ENCODE measurements around the gene OCSTAMP.

Gene OCSTAMP, protein sequence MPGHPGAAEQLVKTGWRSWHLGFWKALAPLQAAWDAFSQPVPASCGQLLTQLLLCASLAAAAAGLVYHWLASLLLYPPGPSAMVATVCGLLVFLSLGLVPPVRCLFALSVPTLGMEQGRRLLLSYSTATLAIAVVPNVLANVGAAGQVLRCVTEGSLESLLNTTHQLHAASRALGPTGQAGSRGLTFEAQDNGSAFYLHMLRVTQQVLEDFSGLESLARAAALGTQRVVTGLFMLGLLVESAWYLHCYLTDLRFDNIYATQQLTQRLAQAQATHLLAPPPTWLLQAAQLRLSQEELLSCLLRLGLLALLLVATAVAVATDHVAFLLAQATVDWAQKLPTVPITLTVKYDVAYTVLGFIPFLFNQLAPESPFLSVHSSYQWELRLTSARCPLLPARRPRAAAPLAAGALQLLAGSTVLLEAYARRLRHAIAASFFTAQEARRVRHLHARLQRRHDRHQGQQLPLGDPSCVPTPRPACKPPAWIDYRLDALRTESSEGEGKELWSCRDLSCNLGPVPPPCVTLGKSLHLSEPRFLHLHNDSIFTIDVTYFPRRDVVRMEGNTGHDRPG

DNA sequence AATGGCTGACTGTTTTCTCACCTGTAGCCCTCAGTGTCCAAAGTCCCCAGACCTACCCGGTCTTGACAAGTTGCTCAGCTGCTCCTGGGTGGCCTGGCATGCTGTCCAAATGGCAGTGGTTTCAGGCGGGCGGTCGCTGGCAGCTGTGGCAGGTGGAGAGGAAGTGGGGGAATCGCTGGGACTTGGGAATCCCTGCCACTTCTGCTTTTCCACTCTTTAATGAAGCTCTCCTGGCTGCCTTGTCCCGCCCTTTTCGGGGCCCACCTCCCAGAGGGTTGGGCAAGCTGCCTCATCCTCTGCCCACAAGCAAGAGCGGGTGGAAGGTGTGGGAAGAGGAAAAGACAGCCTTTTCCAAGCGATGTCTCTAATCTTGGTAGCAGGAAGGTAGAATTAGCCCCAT, at the start of gene OCSTAMP:
Gene OCSTAMP, minus strand, starts transcription at position 194 of the 400 bp plus-strand sequence. Its CDS starts 94 bp downstream, at position 100.
- no peak for DNase-seq

GRCh38 chr20:46599227-46599987, 49.0 kb upstream of the OCSTAMP start:
- no peak for DNase-seq

DNA sequence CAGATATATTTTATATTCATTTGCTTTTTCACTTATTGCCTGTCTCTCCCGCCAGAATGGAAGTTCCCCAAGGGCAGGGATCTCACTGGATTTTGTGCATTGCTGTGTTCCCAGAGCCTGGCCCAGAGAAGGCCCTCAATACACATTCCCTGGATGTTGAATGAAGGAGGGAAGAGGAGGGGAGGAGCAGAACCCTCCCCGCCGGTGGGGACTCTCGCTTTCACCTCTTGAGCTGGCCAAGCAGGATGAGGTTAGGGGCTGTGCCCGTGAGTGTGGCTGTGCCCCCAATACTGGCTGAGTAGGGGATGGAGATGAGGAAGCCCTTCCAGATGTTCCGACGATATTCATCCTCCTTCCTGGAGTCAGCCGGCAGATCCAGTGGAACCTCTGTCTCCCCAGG, 45.5 kb upstream of the OCSTAMP start:
- no peak for DNase-seq

- DNase-seq = no peak
Observed at GRCh38 chr20:46594725-46595124, 44.3 kb upstream of the OCSTAMP start.

DNA sequence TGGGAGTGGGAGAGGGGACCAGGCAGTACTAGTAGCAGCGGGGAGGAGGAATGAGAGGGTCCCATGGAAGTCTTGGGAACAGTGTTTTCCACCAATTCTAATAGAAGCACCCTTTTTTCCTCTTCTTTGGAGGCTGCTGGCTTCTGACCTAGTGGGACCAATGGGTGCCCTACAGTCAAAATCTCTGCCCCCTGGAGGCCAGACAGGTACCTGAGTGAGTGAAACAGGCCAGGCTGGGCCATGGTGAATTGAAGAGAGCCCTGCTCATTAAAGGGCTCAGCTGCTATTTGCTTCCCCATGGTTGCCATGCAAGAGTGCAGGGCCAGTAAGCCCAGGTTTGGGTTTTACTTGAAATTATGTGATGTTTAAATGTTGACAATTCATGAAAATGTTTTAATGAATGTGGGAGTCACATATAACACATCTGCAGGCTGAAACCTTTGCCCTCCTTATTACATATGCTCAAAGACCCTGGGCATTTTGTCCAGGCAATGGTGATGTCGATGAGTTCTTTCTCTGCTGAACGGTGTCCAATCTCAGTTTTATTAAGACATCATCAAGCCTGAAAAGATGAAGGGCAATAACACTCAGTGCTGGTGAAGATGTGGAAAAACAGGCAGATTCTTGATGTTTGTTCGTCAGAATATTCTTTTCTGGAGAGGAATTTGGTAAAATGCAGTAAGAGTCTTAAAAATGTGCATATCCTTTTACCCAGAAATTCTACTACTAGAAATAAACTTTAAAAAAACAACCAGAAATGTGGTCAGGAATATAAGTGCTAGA, 42.3 kb upstream of the OCSTAMP start:
- DNase-seq = no peak

GRCh38 chr20:46590443-46590842, 40.0 kb upstream of the OCSTAMP start:
- no peak for DNase-seq

GRCh38 chr20:46588532-46589511, 38.4 kb upstream of the OCSTAMP start:
- no peak for DNase-seq

- no peak for DNase-seq
Observed at GRCh38 chr20:46587986-46588385, 37.5 kb upstream of the OCSTAMP start.

DNA sequence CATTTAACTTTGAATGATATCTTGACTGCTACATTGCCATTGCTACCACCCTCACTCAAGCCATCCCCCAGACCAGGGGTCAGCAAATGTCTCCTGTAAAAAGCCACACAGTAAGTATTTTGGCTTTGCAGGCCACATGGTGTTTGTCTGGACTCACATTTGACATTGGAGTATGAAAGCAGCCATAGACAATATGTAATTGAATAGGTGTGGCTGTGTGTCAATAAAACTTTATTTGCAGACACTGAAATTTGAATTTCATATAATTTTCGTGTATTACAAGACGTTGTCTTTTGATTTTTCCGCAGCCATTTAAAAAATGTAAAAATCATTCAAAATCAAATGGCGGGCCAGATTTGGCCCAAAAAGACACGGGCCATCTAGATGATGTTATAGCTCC, 36.3 kb upstream of the OCSTAMP start:
- DNase-seq = no peak

- DNase-seq = no peak
Observed at GRCh38 chr20:46584508-46584907, 34.1 kb upstream of the OCSTAMP start.

- DNase-seq = no peak
Observed at GRCh38 chr20:46583411-46584214, 33.2 kb upstream of the OCSTAMP start.

GRCh38 chr20:46582648-46583047, 32.2 kb upstream of the OCSTAMP start:
- DNase-seq = no peak

DNA sequence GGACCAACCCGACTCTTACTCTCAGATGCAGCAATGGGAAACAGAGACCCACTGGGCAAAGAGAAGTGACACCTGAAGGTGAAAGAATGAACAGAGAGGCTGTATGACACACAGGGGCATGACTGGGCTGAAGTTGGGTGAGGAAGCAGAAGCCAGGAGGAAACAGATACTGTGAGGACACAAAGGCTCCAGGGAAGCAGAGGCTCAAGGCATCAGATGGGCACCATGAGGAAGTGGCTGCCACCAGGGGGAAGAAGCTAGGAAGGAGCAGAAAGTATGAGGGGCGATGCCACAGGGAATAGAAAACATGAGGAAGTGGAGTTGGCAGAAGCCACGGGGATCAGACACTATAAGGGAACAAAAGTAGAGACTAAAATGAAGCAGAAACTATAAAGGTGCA, 30.9 kb upstream of the OCSTAMP start:
- no peak for DNase-seq

DNA sequence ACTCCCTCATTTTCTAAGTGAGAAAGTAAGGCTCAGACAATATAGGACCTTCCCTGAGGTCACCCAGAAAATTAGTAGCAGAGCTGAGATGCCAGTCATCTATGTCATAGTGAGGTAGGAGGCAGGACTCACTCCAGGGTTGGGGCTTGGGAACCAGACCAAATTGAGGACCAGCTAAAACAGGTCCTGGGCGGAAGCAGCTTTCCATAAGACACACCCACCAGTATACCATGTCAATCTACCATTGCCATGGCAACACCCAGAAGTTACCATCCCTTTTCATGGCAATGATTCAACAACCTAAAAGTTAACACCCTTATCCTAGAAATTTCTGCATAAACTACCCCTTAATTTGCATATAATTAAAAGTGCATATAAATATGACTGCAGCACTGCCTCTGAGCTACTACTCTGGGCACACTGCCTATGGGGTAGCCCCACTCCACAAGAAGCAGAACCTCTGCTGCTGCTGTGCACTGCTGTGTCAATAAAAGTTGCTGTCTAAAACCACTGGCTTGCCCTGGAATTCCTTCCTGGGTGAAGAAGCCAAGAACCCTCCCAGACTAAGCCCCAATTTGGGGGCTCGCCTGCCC, 30.3 kb upstream of the OCSTAMP start:
- no peak for DNase-seq

DNA sequence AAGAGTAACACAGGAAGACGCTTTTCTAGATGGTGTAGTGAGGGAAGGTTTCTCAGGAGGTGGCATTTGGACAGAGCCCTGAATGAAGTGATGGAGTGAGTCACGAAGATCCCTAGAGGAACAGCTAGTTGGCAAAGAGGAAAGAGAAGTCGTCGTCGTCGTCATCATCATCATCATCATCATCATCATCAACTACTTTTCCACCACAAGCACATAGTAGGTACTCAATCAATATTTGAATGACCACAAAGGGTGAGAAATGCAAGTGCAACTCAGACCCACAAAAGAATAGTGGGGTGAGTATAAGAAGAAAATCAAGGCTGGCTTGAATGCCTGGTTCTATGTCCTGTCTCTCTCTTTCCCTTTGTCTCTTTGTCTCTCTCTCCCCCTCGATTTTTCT, 28.3 kb upstream of the OCSTAMP start:
- DNase-seq = no peak

GRCh38 chr20:46576774-46577395, 26.4 kb upstream of the OCSTAMP start:
- no peak for DNase-seq

- DNase-seq = no peak
Observed at GRCh38 chr20:46575937-46576461, 25.5 kb upstream of the OCSTAMP start.

DNA sequence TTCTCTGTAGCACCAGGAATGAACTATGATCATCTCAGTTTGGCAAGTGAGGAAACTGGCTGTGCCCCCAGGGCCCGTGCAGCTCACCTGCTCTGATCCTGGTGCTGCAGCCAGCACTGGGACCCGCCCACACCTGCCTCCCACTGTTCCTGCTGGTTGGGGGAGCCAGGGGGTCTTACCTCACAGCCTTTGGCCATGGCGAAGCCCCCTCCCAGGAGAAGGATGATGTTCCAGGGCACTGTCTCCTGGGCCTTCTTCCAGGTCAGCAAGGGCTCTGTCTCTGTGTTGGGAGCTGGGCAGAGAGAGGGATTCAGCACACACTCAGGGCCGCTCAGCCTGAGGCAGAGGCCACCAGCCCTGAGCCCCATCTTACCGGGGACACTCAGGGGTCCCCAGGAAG, 24.9 kb upstream of the OCSTAMP start:
- no peak for DNase-seq

DNA sequence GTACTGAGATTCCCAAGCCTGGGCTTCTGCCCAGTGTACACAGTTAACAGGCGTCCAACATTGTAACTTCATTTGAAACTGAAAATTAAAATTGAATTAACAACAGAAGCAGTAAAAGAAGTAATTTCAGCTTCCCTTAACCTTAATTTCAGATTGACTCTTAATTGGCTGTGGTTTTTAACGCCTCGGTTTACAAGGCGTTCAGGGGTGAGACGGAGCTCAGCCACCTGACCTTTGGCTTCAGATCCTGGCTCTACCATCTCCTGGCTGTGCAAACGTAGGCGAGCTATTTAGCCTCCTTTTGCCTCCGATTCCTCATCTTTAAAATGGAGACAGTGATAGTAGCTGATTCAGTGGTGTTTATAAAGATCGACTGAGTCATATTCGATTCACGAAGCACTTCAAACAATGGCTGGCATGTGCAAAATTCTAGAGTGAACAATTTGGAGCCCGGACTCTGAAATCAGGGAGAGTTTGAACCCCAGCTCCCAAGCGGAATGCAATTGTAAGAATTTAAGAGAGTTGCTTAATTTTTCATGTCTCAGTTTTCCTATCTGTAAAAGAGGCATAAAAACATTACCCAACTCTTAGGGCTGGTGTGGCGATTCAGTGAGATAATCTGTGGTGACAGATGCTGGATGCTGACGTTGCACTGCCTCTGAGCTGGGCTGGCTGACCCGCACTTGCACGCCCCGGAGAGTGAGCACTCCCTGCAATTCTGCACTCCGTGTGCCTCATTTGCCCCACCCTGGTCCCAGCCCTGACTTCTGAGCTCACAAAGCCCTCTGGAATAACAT, 23.5 kb upstream of the OCSTAMP start:
- no peak for DNase-seq
